ENCODE data around the gene ASB2. TPM values are rescaled to one million over a fixed set of nuclear protein-coding genes. Genes with fewer than 3 reads are reported as not detected.

ASB2 gene
- total RNA-seq, 2 donors from 2014 or later, result 47.2 to 48.3 TPM

GRCh38 chr14:93977171-93977570, 801 bp upstream of the ASB2 start:
- Histone ChIP-seq H3K27me3 (replicated peaks; ENCODE audit: insufficient read depth) (no peaks in the 10 kb centered on the region), H3K27ac (peak overlapping the region; percentile 90 to 95), H3K4me3 (peak overlapping the region; percentile 71), H3K9me3 (no peaks in the 10 kb centered on the region), H3K36me3 (no peaks in the 10 kb centered on the region), H3K4me1 (ENCODE audit: control insufficient read depth in 1 of 2, low read depth in 2 of 2) (peaks cover 17 to 86% of the 10 kb centered on the region in 2 donors)
- no peak for ATAC-seq (ENCODE audit: insufficient number of reproducible peaks, low FRiP score, low read depth)
- TF ChIP-seq CTCF (IDR thresholded peaks at IDR 0.05), result no peak
- no peak for DNase-seq (ENCODE audit: low spot score)

- Histone ChIP-seq H3K36me3 (no peaks in the 10 kb centered on the region), H3K27me3 (replicated peaks; ENCODE audit: insufficient read depth) (no peaks in the 10 kb centered on the region), H3K4me3 (peak overlapping the region; percentile 71), H3K27ac (peak overlapping the region; percentile 90 to 95), H3K9me3 (no peaks in the 10 kb centered on the region), H3K4me1 (ENCODE audit: control insufficient read depth in 1 of 2, low read depth in 2 of 2) (peaks cover 16 to 83% of the 10 kb centered on the region in 2 donors)
- peak; percentile 39 for TF ChIP-seq CTCF (IDR thresholded peaks at IDR 0.05)
- ATAC-seq (ENCODE audit: insufficient number of reproducible peaks, low FRiP score, low read depth) (no peak), DNase-seq (ENCODE audit: low spot score) (no peak)
Observed at GRCh38 chr14:93975791-93976476, 436 bp downstream of the ASB2 start.

- no peak for TF ChIP-seq CTCF (IDR thresholded peaks at IDR 0.05)
- DNase-seq (ENCODE audit: low spot score) (no peak), ATAC-seq (ENCODE audit: insufficient number of reproducible peaks, low FRiP score, low read depth) (no peak)
- Histone ChIP-seq H3K27me3 (replicated peaks; ENCODE audit: insufficient read depth) (no peaks in the 10 kb centered on the region), H3K4me1 (ENCODE audit: control insufficient read depth in 1 of 2, low read depth in 2 of 2) (peaks cover 23 to 84% of the 10 kb centered on the region in 2 donors), H3K9me3 (no peaks in the 10 kb centered on the region), H3K4me3 (peak overlapping the region; percentile 71), H3K27ac (peak overlapping the region; percentile 78 to 90), H3K36me3 (no peaks in the 10 kb centered on the region)
Observed at GRCh38 chr14:93974833-93975232, 1.5 kb downstream of the ASB2 start.

GRCh38 chr14:93974299-93974698, 2.1 kb downstream of the ASB2 start:
- DNase-seq (ENCODE audit: low spot score) (no peak), ATAC-seq (ENCODE audit: insufficient number of reproducible peaks, low FRiP score, low read depth) (no peak)
- Histone ChIP-seq H3K4me3 (peak overlapping the region; percentile 71), H3K9me3 (no peaks in the 10 kb centered on the region), H3K27ac (peak overlapping the region; percentile 78 to 90), H3K27me3 (replicated peaks; ENCODE audit: insufficient read depth) (no peaks in the 10 kb centered on the region), H3K4me1 (ENCODE audit: control insufficient read depth in 1 of 2, low read depth in 2 of 2) (peaks cover 27 to 89% of the 10 kb centered on the region in 2 donors), H3K36me3 (no peaks in the 10 kb centered on the region)
- no peak for TF ChIP-seq CTCF (IDR thresholded peaks at IDR 0.05)

- H3K27ac ChIP-seq, result peak overlapping the region; percentile 78 to 90
- no peak for DNase-seq (ENCODE audit: low spot score)
- ATAC-seq (ENCODE audit: insufficient number of reproducible peaks, low FRiP score, low read depth), result no peak
- H3K9me3 ChIP-seq, result no peaks in the 10 kb centered on the region
- no peak for TF ChIP-seq CTCF (IDR thresholded peaks at IDR 0.05)
- H3K4me3 ChIP-seq, result peak overlapping the region; percentile 71
- H3K36me3 ChIP-seq, result no peaks in the 10 kb centered on the region
- H3K27me3 ChIP-seq (replicated peaks; ENCODE audit: insufficient read depth), result no peaks in the 10 kb centered on the region
- peaks cover 30 to 94% of the 10 kb centered on the region in 2 donors for H3K4me1 ChIP-seq (ENCODE audit: control insufficient read depth in 1 of 2, low read depth in 2 of 2)
Observed at GRCh38 chr14:93973607-93974006, 2.8 kb downstream of the ASB2 start.

Measured in thoracic aorta (tissue), 2 donors.